GM12891 (cell line): ENCODE results near the gene IGSF6.
"Not testable (repeated sequence)": the region's sequence is repeated elsewhere in the genome, so short reads cannot be mapped to it uniquely, and the experiment has no call there.

Experiments
- PAX5 ChIP-seq: IDR thresholded peaks from 2 replicates; pipeline ENCODE4 v1.6.1; 2011; ENCODE audit warnings: low read length, moderate library complexity, mild to moderate bottlenecking; ENCODE audit not compliant: insufficient read depth, severe bottlenecking
- POLR2A ChIP-seq: IDR thresholded peaks from 2 replicates; pipeline ENCODE4 v1.6.1; 2011; ENCODE audit warnings: low read depth, low read length, control low read depth
- POLR2AphosphoS5 ChIP-seq: IDR thresholded peaks from 2 replicates; pipeline ENCODE4 v1.6.1; 2011; ENCODE audit warnings: low read depth, low read length, control low read depth
- POU2F2 ChIP-seq: IDR thresholded peaks from 2 replicates; pipeline ENCODE4 v1.6.1; 2011; ENCODE audit warnings: low read depth, mild to moderate bottlenecking, control low read depth, low read length, moderate library complexity
- SPI1 ChIP-seq: IDR thresholded peaks from 2 replicates; pipeline ENCODE4 v1.6.1; 2011; ENCODE audit warnings: low read depth, low read length, control low read depth
- TAF1 ChIP-seq: IDR thresholded peaks from 2 replicates; pipeline ENCODE4 v1.6.1; 2011; ENCODE audit warnings: low read depth, low read length, control low read depth

DNA sequence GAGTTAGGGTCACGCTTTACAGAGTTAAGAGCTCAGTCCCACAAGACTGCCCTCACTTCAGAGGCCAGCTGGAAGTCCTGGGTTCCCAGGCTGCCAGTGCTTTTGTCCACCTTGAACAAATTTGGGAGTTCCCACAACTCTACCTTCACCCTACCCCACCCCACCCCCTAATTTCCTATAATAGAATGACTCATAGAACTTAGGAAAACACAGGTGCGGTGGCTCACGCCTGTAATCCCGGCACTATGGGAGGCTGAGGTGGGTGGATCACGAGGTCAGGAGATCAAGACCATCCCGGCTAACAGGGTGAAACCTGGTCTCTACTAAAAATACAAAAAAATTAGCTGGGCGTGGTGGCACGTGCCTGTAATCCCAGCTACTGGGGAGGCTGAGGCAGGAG, 46.6 kb downstream of the IGSF6 start:
- not testable (repeated sequence) for TF ChIP-seq POLR2A, PAX5, POLR2AphosphoS5, TAF1, SPI1, POU2F2
